Neural crest cell (in vitro differentiated cells): ENCODE results near the gene MCM6. TPM values are rescaled to one million over a fixed set of nuclear protein-coding genes. Genes with fewer than 3 reads are reported as not detected.

Source experiments
- DNase-seq: peaks from one replicate; pipeline ENCODE4 v3.0.0; 2021; ENCODE audit warnings: low read depth, mixed read lengths, low spot score
- H3K27ac Mint-ChIP-seq: one replicate; pipeline ENCODE4 v1.8.0; 2021; ENCODE audit warnings: mild to moderate bottlenecking, mixed read lengths; ENCODE audit not compliant: unreplicated experiment
- H3K27me3 Mint-ChIP-seq: 2 replicates; pipeline ENCODE4 v1.8.0; 2021; ENCODE audit warnings: low read depth, mild to moderate bottlenecking, mixed read lengths
- H3K36me3 Mint-ChIP-seq: 2 replicates; pipeline ENCODE4 v1.8.0; 2021; ENCODE audit warnings: low read depth, mild to moderate bottlenecking, mixed read lengths
- H3K4me1 Mint-ChIP-seq: 2 replicates; pipeline ENCODE4 v1.8.0; 2021; ENCODE audit warnings: mixed read lengths
- H3K4me3 Mint-ChIP-seq: one replicate; pipeline ENCODE4 v1.8.0; 2021; ENCODE audit warnings: mild to moderate bottlenecking, mixed read lengths
- H3K9me3 Mint-ChIP-seq: 2 replicates; pipeline ENCODE4 v1.8.0; 2021; ENCODE audit warnings: mixed read lengths
- CTCF ChIP-seq: fragments of 200-600 bp; sonication (generic); conservative IDR thresholded peaks from 2 replicates; pipeline ENCODE4 v1.5.0; 2021; ENCODE audit warnings: antibody characterized with exemption, mild to moderate bottlenecking
- total RNA-seq: library from RNA; stranded (reverse); gene quantifications from 2 replicates; pipeline ENCODE4 v1.2.1, GENCODE V29; 2021

MCM6 gene
- total RNA-seq, 1 donor from 2014 or later = 118 TPM

DNA sequence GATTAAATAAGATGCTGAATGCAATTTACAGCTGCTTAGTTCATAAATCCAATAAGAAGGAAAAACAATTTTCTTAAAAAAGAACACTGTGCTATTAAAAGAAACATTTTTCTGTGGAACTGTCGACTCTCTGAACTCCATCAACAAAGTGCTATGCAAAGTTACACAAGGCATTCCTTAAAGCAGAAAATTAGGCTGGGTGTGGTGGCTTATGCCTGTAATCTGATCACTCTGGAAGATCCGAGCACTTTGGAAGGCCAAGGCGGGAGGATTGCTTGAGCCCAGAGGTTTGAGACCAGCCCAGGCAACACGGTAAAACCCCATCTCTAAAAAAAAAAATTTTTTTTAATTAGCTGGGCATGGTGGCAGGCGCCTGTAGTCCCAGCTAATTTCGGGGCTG lies 13.0 kb downstream of the MCM6 start:
- H3K27me3 Mint-ChIP-seq = no peaks in the 10 kb centered on the region
- no peak overlapping the region for H3K27ac Mint-ChIP-seq
- no peak for DNase-seq
- H3K4me3 Mint-ChIP-seq = no peak overlapping the region
- no peak for TF ChIP-seq CTCF
- peaks cover 23% of the 10 kb centered on the region for H3K36me3 Mint-ChIP-seq
- H3K9me3 Mint-ChIP-seq = no peaks in the 10 kb centered on the region
- no peaks in the 10 kb centered on the region for H3K4me1 Mint-ChIP-seq

DNA sequence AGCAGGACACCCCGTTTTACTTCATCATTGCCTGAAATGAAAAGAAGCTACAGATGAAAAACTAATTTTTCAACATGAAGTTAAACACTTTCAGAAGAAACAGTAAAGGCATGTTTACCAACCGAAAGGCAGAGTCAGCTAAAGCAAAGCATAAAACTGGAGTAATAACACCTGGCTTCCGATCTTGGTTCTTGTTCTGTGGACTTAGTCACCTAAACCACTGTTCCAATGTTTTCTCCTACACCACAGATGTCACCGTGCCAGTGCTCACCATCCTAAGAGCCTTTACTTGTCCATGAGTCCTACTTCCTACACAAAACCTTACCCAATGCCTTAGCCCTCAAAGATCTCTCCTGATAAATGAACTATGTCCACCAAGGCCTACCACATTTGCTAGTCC lies 13.5 kb downstream of the MCM6 start:
- Mint-ChIP-seq H3K4me1 (no peaks in the 10 kb centered on the region), H3K9me3 (no peaks in the 10 kb centered on the region), H3K27me3 (no peaks in the 10 kb centered on the region), H3K4me3 (no peak overlapping the region), H3K27ac (no peak overlapping the region), H3K36me3 (peaks cover 22% of the 10 kb centered on the region)
- DNase-seq = no peak
- no peak for TF ChIP-seq CTCF

GRCh38 chr2:135853401-135853800 lies 22.8 kb downstream of the MCM6 start:
- Mint-ChIP-seq H3K4me3 (no peak overlapping the region), H3K4me1 (no peaks in the 10 kb centered on the region), H3K9me3 (no peaks in the 10 kb centered on the region), H3K27ac (no peak overlapping the region), H3K36me3 (peaks cover 26% of the 10 kb centered on the region), H3K27me3 (no peaks in the 10 kb centered on the region)
- no peak for DNase-seq
- TF ChIP-seq CTCF = no peak

DNA sequence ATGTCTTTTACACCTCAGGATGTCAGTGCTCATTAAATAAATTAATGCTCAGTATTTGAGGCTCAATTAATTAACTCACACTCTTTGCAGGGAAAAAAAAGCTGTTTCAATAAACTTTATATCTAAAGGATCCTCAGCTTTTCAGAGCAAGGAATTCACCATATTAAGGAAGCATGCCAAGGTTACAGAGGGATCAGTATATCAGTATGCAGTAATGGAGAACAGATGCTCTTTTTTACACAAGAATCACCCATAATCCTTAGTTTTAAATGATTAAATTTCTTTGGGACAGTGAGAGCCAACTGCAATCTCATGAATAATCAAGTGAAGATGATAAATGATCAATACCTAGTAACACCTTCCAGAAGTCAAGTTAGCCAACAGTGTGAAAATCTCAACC lies 24.4 kb downstream of the MCM6 start:
- DNase-seq = no peak
- Mint-ChIP-seq H3K4me3 (no peak overlapping the region), H3K4me1 (no peaks in the 10 kb centered on the region), H3K9me3 (no peaks in the 10 kb centered on the region), H3K36me3 (peaks cover 25% of the 10 kb centered on the region), H3K27me3 (no peaks in the 10 kb centered on the region), H3K27ac (no peak overlapping the region)
- no peak for TF ChIP-seq CTCF

DNA sequence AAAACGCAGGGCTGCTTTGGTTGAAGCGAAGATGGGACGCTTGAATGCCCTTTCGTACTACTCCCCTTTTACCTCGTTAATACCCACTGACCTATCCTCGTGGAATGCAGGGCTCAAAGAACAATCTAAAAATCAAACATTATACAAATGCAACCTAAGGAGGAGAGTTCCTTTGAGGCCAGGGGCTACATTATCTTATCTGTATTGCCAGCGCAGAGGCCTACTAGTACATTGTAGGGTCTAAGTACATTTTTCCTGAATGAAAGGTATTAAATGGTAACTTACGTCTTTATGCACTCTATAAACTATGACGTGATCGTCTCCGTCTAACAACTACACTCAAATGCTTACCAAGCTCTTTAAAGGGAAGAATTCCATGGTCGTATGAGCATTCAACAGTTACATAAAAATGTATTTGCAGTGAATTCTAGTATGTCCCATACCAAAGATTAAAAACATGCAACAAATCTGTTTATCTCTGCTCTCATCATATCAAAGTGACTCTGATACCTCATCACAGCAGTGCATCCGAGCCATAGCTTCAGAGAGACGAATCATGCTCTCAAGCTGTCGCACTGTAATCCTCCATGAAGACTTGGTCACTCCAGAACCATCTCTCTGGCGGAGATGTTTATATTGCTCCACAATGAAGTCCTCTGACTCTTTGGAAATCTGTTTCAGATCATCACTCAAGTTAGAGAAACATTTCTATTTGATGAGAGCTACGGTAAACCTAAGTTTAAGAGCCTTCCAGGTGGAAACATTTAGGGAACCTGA lies 25.2 kb downstream of the MCM6 start:
- no peak for DNase-seq
- no peaks in the 10 kb centered on the region for H3K4me1 Mint-ChIP-seq
- H3K27me3 Mint-ChIP-seq = no peaks in the 10 kb centered on the region
- H3K36me3 Mint-ChIP-seq = peaks cover 20% of the 10 kb centered on the region
- H3K9me3 Mint-ChIP-seq = no peaks in the 10 kb centered on the region
- H3K27ac Mint-ChIP-seq = no peak overlapping the region
- no peak for TF ChIP-seq CTCF
- H3K4me3 Mint-ChIP-seq = no peak overlapping the region
